22Rv1 (cell line): ENCODE measurements around the gene LTC4S.

Experiments
- H3K27ac ChIP-seq: fragments of 450-650 bp; 2 replicates; pipeline ENCODE4 v1.5.1; 2017
- ZFX ChIP-seq: fragments of 450-650 bp; IDR thresholded peaks from 2 replicates; pipeline ENCODE4 v1.6.1; 2017; ENCODE audit warnings: antibody characterized with exemption, borderline replicate concordance
- TF ChIP-seq, protein P1 (sequence below): fragments of 450-650 bp; IDR thresholded peaks from 2 replicates; pipeline ENCODE4 v1.5.1; 2017; ENCODE audit warnings: mild to moderate bottlenecking

LTC4S gene

DNA sequence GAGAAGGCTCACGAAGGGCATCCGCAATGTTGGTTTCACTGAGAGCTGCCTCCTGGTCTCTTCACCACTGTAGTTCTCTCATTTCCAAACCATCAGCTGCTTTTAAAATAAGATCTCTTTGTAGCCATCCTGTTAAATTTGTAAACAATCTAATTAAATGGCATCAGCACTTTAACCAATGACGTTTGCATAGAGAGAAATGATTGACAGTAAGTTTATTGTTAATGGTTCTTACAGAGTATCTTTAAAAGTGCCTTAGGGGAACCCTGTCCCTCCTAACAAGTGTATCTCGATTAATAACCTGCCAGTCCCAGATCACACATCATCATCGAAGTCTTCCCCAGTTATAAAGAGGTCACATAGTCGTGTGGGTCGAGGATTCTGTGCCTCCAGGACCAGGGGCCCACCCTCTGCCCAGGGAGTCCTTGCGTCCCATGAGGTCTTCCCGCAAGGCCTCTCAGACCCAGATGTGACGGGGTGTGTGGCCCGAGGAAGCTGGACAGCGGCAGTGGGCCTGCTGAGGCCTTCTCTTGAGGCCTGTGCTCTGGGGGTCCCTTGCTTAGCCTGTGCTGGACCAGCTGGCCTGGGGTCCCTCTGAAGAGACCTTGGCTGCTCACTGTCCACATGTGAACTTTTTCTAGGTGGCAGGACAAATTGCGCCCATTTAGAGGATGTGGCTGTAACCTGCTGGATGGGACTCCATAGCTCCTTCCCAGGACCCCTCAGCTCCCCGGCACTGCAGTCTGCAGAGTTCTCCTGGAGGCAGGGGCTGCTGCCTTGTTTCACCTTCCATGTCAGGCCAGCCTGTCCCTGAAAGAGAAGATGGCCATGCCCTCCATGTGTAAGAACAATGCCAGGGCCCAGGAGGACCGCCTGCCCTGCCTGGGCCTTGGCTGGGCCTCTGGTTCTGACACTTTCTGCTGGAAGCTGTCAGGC lies 43.6 kb downstream of the LTC4S start:
- TF ChIP-seq, protein P1, sequence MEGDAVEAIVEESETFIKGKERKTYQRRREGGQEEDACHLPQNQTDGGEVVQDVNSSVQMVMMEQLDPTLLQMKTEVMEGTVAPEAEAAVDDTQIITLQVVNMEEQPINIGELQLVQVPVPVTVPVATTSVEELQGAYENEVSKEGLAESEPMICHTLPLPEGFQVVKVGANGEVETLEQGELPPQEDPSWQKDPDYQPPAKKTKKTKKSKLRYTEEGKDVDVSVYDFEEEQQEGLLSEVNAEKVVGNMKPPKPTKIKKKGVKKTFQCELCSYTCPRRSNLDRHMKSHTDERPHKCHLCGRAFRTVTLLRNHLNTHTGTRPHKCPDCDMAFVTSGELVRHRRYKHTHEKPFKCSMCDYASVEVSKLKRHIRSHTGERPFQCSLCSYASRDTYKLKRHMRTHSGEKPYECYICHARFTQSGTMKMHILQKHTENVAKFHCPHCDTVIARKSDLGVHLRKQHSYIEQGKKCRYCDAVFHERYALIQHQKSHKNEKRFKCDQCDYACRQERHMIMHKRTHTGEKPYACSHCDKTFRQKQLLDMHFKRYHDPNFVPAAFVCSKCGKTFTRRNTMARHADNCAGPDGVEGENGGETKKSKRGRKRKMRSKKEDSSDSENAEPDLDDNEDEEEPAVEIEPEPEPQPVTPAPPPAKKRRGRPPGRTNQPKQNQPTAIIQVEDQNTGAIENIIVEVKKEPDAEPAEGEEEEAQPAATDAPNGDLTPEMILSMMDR: no peak
- TF ChIP-seq ZFX: no peak
- H3K27ac ChIP-seq: no peak overlapping the region

DNA sequence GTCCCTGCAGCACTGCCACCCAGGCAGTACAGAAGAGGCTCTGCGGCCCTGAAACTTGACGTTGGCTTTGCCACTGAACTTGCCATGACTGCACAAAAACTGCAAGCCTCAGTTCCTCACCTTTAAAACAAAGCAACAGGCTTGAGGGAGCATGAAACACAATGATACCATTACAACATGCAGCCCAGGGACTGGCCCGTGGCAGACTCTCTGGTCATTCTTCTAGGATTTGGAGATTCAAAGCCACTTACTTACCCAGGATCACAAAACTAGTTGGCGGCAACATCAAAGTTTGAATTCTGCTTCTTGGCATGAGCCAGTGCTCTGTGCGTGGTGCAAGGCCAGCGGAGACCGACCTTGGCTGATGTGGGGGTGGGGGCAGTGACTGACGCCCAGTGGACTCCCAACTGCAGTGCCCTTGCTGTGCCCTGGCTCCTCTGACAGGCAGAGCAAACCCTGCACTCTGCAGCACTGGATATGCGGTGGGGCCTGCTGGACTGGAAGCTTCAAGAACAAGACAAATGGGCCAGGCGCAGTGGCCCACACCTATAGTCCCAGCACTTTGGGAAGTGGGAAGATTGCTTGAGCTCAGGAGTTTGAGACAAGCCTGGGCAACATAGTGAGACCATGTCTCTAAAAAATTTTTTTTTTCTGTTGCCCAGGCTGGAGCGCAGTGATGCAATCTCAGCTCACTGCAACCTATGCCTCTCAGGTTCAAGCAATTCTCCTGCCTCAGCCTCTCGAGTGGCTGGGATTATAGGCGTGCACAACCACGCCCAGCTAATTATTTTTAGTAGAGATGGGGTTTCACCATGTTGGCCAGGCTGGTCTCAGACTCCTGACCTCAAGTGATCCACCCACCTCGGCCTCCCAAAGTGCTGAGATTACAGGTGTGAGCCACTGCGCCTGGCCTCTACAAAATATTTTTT lies 45.8 kb downstream of the LTC4S start:
- H3K27ac ChIP-seq: no peak overlapping the region
- TF ChIP-seq ZFX: no peak
- TF ChIP-seq, protein P1: no peak

DNA sequence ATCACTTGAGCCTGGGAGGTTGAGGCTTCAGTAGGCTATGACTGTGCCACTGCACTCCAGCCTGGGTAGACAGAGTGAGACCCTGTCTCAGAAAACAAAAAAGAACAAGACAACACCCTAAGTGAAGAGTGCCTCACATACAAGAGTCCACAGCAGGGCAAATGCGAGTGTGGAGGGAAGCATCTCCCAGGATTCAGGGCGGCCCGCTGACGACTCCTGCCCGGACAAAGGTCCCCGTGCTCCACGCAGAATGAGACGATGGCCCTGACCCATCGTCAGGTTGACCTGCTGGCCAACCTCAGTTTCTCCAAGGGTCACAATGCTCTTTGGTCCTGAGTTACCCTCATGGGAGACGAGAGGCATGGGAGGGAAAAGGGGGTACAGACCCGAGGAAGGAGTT lies 46.5 kb downstream of the LTC4S start:
- no peak overlapping the region for H3K27ac ChIP-seq

DNA sequence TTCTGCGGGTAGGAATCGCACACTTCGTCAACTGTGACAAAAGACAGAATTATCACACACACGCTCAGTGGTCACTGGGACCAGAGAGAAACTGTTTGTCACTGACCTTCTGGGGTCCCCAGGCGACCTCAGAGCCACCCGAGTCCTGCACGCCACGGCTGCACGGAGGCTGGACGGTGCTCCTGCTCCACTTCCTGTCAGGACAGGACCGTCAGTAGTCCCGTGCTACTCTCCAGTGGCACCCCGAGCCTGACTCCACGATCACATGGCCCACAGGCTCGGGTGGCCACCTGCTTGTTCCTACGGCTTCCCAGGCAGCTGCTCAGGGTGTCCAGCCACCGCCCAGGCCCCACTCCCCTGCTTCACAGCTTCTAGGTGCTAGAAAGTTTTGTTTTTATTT lies 47.0 kb downstream of the LTC4S start:
- no peak for TF ChIP-seq ZFX
- TF ChIP-seq, protein P1: no peak
- H3K27ac ChIP-seq: no peak overlapping the region

More for the DNA sequence above, 46.5 kb downstream of the LTC4S start:
- no peak for TF ChIP-seq ZFX
- TF ChIP-seq, protein P1: no peak

DNA sequence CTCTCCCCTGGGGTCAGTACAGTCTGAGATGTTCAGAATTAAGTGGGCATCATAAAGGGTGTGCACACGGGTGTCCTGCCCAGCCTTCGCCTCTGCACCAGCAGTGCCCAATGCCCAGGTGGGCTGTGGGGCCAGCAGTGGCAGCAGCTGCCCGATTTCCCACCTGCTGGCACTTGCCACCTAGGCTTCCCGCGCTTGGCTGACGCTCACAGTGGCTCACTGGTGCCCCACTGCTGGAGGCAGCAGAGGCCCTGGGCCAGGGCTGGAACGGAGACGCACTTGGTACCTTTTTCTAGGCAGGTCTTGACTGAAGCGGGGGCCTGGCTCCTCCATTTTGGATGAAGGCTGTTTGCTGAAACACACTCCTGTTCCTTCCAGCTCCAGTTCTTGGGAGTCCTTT lies 47.8 kb downstream of the LTC4S start:
- TF ChIP-seq, protein P1: no peak
- TF ChIP-seq ZFX: no peak
- H3K27ac ChIP-seq: no peak overlapping the region
